22Rv1 (cell line): ENCODE data around the gene MON1A.

Source experiments
- ZFX ChIP-seq: fragments of 450-650 bp; IDR thresholded peaks from 2 replicates; pipeline ENCODE4 v1.6.1; 2017; ENCODE audit warnings: antibody characterized with exemption, borderline replicate concordance
- TF ChIP-seq, protein P1 (sequence below): fragments of 450-650 bp; IDR thresholded peaks from 2 replicates; pipeline ENCODE4 v1.5.1; 2017; ENCODE audit warnings: mild to moderate bottlenecking

DNA sequence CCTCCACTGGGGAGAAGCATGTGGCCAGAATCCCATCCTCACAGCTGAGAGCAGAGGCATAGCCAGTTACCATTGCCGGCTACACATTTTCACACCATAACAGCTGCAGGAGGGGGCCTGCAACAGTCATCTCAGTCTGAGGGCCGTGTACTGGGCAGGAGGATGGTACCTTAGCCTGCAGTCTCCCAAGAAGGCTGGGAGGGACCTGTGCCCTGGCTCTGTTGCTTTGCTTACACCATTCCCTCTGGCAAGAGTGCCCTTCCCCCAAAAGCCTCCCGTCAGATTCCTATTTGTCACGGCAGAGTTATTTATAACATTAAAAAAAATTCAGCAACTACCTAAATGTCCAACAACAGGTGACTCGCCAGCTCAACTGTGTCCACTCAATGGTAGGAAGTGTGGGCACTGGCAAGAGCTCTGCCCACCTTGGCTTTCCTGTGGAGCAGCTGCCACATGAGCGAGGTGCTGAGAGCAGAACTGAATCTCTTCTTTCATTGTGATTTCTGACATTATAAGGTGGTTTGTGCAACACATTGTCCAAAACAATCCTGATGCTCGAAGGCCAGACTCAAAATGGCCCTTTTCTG is 64.3 kb downstream of the MON1A start:
- TF ChIP-seq, protein P1, sequence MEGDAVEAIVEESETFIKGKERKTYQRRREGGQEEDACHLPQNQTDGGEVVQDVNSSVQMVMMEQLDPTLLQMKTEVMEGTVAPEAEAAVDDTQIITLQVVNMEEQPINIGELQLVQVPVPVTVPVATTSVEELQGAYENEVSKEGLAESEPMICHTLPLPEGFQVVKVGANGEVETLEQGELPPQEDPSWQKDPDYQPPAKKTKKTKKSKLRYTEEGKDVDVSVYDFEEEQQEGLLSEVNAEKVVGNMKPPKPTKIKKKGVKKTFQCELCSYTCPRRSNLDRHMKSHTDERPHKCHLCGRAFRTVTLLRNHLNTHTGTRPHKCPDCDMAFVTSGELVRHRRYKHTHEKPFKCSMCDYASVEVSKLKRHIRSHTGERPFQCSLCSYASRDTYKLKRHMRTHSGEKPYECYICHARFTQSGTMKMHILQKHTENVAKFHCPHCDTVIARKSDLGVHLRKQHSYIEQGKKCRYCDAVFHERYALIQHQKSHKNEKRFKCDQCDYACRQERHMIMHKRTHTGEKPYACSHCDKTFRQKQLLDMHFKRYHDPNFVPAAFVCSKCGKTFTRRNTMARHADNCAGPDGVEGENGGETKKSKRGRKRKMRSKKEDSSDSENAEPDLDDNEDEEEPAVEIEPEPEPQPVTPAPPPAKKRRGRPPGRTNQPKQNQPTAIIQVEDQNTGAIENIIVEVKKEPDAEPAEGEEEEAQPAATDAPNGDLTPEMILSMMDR: no peak
- no peak for TF ChIP-seq ZFX
